Stimulated activated CD4-positive, alpha-beta T cell treated with anti-CD3 and anti-CD28 coated beads, TNF-alpha, amount 100 ng/mL, for 48 hours (primary cell): ENCODE measurements around the gene MACIR.

Experiments
- DNase-seq, 3 donors: peaks; one replicate each; pipeline ENCODE4 v3.0.0-alpha.2; 2020; ENCODE audit warnings: low read depth in 3 of 3

The MACIR gene

DNA sequence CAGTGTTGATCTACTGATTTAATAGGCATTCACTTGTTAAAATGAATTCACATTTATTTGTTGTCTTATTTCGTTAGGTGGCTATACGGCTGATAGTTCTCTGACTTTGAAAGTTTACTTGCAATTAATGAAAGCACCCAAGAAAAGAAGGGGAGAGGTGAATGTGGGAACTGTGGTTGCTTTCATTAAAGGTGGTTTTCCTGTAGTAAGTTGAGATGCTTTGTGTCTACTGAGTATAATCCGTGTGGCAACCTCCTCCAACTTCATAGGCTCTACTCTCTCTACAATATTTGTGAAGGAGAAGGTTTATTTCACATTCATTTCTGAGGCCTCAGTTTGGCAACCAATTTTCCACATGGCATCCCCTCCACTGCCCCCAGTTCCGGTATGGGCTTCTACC, 12.8 kb upstream of the MACIR start:
- no peak for DNase-seq

- no peak for DNase-seq
Measured at GRCh38 chr5:103247118-103247517, 11.4 kb upstream of the MACIR start.

DNA sequence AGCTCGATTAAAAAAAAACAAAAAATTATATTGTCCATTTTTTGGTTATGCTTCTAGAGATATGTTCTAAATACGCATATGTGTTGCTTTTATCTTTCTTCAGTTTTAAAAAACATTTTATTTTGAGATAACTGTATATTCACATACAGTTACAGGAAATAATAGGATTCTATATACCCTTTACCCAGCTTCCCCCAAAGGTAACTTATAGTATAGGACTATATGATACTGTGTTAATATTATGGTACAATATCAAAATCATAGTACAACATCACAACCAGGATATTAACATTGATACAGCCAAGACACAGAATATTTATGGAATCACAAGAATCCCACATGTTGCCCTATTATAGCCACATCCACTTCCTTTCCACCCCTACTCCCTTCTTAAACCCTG, 9.5 kb upstream of the MACIR start:
- no peak for DNase-seq

GRCh38 chr5:103254921-103255320, 3.6 kb upstream of the MACIR start:
- no peak for DNase-seq

- no peak for DNase-seq
Measured at GRCh38 chr5:103255691-103256090, 2.9 kb upstream of the MACIR start.

DNA sequence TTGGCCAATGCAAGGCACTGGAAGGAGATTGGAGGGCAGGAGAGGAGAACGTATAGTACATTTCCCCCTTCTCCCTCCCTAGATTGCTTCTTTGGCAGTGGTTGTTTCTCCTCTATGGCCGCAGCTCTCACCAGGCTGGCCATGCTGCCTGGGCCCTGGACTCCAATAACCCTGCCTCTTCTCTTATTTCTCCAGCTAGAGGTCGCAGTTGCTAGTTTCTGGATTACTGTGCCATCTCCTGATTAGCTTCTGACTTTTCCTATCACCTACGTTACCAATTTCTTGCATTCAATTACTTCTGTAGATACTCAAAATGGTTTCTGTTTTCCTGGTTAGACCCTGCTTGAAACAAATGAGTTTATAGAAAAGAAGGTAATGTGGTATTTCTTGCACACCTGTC, 2.4 kb upstream of the MACIR start:
- DNase-seq: no peak

GRCh38 chr5:103258957-103259704, 568 bp downstream of the MACIR start:
- DNase-seq: peak; percentile 14 to 45 (median 27)

DNA sequence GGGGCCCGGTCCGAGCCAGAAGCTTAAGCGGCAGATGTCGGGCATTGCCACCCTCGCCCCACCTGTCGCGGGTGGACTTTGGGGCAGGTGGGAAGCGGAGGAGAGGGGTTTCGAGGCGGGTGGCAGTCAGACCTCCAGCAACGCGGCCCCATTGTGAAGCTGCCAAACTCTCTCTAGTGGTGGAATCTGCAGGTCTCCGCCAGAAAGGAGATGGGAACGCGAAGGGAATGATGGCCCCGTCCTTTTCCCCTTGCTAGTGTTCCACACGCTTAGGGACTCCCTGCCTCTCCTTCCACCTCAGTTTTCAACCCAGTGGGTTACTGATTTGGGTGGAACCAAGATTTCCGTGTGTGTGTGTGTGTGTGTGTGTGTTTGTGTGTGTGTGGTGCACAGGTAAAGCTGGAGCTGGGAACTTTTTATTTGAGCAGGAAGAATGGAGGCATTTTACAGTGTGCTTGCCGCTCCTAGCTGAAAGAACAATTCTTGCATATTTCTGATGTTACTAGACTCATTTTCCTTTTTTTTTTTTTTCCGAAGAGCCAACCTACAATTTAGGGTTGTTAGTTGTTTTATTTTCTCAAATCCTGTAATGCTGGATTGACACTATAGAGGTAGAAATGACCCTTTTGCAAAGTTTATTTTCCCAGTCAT, 1.3 kb downstream of the MACIR start:
- peak in 1 of 3 donors; percentile 0 for DNase-seq

DNA sequence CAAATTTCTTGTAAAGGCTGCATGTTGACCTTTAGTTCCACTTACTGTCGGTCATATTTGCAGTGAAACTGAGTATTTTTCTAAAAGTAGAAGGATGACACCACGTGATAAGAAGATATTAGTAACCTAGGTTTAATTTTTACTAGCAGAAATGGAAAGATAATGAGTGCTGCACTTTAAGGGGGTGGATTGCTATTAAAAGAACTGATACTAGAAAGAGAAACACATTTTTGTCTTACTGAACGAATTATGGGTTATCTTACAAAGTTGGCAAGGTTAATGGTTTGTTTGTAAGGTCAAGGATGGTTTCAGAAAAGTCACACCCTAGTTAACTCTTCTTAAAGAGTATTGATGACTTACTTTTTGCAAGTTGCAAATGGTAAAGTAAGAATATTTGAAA, 2.4 kb downstream of the MACIR start:
- no peak for DNase-seq

DNA sequence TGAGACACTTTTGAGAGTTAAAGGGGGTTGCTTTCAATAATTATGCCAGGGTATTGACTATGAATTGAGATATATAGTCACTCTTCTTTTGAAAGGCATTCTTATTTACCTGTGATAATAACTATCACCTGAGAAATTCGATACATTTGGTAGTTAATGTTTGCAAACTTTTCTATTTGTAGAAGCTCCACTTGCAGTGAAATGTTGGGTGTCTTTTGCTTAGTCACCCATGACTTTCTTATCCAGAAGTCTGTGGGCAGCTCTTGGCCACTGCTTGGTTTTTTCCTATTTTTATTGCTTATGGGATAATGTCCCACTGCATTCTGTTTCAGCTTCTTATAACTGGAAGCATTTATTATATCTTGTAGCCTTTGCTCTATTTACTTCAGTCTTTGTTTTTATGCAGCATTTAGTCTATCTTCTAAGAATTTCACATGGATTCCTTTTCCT, 3.9 kb downstream of the MACIR start:
- DNase-seq: no peak

GRCh38 chr5:103263054-103263453, 4.5 kb downstream of the MACIR start:
- no peak for DNase-seq

DNA sequence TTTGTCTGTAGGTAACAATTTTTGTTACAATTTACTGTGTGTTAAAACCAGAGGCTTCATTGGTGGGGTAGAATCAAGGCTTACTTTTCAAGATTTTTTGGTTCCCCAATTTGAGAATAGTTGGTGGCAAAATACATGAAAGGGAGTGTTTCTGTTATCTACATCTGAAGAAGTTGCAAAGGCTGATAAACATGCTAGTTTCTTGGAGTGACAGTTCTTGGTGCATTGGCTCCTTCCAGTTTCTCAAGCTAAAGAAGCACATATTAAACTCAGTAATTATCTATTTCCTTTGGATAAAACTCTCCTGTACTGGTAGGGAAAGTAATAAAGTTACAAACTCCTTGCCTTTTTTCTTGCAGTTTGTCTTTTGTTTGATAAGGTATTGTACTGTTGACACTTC, 5.9 kb downstream of the MACIR start:
- no peak for DNase-seq

DNA sequence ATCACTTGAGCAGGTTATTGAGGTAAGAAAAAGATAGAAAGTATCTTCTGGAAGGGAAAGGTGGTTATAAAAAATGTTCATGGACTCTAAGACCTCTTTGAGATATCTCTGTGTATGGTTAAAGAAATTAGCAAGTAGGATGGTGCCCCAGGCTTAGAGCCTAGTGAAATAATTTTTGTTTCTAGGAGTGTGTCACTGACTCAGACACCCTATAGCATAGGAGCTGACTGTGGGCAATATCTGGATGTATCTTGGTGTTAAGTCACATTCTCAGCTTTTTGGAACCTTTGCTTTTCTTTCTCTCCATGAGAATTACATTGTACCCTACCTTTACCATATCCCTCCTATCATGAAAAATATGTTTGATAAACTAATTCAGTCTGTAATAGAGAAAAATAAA, 12.0 kb downstream of the MACIR start:
- no peak for DNase-seq

GRCh38 chr5:103271570-103272289, 13.2 kb downstream of the MACIR start:
- DNase-seq: no peak

DNA sequence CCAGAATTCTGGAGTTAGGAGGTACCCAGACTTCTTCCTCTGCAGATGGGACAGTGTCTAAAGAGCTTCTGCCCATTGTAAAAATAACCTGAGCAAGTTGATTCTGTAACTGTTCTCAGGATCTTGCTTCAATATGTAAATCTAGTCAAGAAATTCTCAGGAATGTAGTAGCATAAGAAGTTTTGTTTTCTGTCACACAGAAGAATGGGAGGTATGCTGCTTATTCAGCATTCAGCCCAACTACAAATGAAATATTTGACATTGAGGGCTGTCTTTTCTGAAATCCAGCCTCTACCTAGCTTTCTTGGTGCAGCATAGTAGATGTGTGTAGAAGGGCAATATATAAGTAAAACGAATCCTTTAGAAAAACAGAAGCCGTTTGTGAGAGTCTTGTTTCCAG, 13.8 kb downstream of the MACIR start:
- no peak for DNase-seq

DNA sequence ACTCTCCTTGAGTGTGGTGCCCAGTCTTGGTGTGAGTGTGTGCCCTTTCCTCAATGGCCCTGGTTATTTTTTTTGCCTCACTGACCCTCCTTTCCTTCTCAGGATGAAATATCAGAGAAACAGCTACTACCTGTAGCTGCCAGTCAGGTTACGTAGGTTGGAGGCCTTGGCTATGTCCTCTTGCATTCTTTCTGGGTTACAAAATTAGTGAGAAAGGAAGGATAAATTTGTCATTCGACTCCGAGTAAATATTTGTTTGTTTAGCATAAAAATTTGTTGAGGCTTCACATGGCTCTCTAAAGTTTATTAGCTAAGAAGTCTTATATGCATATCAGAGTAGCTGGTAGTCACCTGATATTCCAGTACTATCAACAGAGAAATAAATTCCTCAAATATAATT, 15.4 kb downstream of the MACIR start:
- DNase-seq: no peak

DNA sequence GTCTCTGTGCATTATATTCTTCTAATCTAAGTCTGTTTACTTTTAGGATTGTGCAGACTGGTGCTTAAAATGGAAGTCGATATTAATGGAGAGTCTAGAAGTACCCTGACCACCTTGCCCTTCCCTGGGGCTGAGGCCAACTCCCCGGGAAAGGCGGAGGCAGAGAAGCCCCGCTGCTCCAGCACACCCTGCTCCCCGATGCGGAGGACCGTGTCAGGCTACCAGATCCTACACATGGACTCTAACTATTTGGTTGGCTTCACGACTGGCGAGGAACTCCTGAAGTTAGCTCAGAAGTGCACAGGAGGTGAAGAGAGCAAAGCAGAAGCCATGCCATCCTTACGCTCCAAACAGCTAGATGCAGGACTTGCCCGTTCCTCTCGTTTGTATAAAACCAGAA, 17.3 kb downstream of the MACIR start:
- no peak for DNase-seq

GRCh38 chr5:103280967-103281366, 22.4 kb downstream of the MACIR start:
- no peak for DNase-seq

- no peak for DNase-seq
Measured at GRCh38 chr5:103283120-103283519, 24.6 kb downstream of the MACIR start.

DNA sequence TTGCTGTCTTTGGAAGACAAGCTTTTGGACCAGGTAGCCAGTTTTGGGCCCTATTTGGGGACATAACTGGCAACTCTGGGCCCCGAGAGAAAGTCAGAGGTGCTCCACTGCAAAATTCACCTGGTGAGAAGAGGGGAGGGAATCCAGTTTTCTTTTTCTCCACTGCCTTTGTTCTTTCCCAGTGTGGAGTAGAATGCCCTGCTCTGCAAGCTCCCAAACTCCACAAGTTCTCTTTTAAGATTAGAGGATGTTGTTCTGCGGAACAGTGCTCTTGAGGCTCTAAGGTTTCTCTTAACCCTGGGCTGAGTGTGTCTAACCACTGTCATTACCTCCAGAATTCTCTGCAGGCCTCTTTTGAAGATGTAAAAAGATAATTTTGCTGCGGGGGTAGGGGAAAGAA, 25.3 kb downstream of the MACIR start:
- DNase-seq: no peak

DNA sequence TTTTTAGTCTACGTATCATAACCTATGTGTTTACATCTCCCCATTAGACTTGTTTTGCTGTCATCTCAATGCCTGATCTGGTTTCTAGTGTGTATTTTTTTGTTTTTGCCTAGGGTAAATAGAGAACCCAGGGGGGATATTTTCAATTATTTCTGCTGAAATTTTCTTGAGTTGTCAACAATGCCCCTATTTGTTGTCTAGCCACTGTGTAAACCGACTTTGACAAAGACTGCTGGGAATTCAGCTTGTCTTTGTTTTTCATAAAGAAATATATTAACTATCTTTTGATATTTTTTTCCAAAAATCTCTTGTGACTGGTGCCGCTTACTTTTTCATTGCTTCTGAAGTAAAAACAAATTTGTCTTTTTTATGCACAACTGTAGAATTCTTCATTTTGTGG, 28.1 kb downstream of the MACIR start:
- DNase-seq: no peak

GRCh38 chr5:103289024-103289423, 30.5 kb downstream of the MACIR start:
- no peak for DNase-seq

- no peak for DNase-seq
Measured at GRCh38 chr5:103290846-103291245, 32.3 kb downstream of the MACIR start.
